Colonic mucosa (tissue), 4 donors: Measurements from ENCODE around the gene TUT7. TPM values are rescaled to one million over a fixed set of nuclear protein-coding genes. Genes with fewer than 3 reads are reported as not detected.

Source experiments
- DNase-seq: peaks from one replicate; pipeline ENCODE4 v3.0.0-alpha.2; 2020
- H3K27ac ChIP-seq: fragments of 200-600 bp; one replicate; pipeline ENCODE4 v1.8.0; 2021
- H3K27me3 ChIP-seq: fragments of 200-600 bp; one replicate; pipeline ENCODE4 v1.8.0; 2021
- H3K36me3 ChIP-seq: fragments of 200-600 bp; one replicate; pipeline ENCODE4 v1.8.0; 2021
- H3K4me1 ChIP-seq: fragments of 200-600 bp; one replicate; pipeline ENCODE4 v1.8.0; 2021; ENCODE audit warnings: mild to moderate bottlenecking
- H3K4me3 ChIP-seq: fragments of 200-600 bp; one replicate; pipeline ENCODE4 v1.8.0; 2021
- H3K9ac ChIP-seq, 2 donors: one replicate each; pipeline ENCODE4 v1.7.0; 2013; ENCODE audit warnings: control low read depth in 2 of 2, low read depth in 2 of 2, low read length in 2 of 2
- H3K9me3 ChIP-seq: fragments of 200-600 bp; one replicate; pipeline ENCODE4 v1.8.0; 2021
- intact Hi-C: fragments of 100-400 bp; cut with DNase I; formaldehyde crosslinking; loops from one replicate; pipeline ENCODE4 v1.14.1; 2022
- total RNA-seq, 2 donors: library from RNA; stranded (reverse); fragmentation: NEBNext Ultra II Directional in 1 of 2; extraction: Animal tissue kit (Norgen Biotek cat#: 25700) in 1 of 2; gene quantifications; one replicate each; pipeline ENCODE4 v1.2.1, GENCODE V29; 2021
- TF ChIP-seq, protein P1 (sequence below): fragments of 200-600 bp; IDR thresholded peaks from one replicate; pipeline ENCODE4 v1.8.0; 2022; ENCODE audit warnings: antibody characterized with exemption, mild to moderate bottlenecking
- donor health status: healthy.
- donor health status: DM: no; HTN: no; CAD: no.
- donor health status: DM: no; HTN: no; CAD: no.

Gene TUT7
- total RNA-seq, 2 donors from 2014 or later = 31.5 to 42.4 TPM

DNA sequence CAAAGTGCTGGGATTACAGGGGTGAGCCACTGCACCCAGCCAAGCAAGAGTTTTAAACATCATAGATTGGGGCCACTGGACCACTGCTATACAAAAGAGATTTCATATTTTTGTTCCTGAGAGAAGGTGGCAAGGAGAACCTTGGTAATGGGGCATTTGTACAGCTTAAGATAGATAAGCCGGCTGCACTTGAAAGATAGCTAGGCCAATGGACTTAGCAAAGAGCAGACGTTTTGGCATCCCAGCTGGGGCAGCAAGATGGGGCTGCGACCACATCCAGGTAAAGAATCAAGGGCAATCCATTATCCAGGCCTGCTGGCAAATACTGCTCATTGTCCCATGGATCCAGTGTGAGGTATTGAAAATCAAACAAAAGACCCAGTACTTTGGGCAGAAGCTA is 67.9 kb downstream of the TUT7 start:
- no peaks in the 10 kb centered on the region for H3K27me3 ChIP-seq
- intact Hi-C loops = no loop called here
- H3K9ac ChIP-seq = no peak overlapping the region
- no peak overlapping the region for H3K4me3 ChIP-seq
- H3K4me1 ChIP-seq = no peaks in the 10 kb centered on the region
- no peak overlapping the region for H3K27ac ChIP-seq
- no peaks in the 10 kb centered on the region for H3K36me3 ChIP-seq
- DNase-seq = no peak
- no peaks in the 10 kb centered on the region for H3K9me3 ChIP-seq
- TF ChIP-seq, protein P1, sequence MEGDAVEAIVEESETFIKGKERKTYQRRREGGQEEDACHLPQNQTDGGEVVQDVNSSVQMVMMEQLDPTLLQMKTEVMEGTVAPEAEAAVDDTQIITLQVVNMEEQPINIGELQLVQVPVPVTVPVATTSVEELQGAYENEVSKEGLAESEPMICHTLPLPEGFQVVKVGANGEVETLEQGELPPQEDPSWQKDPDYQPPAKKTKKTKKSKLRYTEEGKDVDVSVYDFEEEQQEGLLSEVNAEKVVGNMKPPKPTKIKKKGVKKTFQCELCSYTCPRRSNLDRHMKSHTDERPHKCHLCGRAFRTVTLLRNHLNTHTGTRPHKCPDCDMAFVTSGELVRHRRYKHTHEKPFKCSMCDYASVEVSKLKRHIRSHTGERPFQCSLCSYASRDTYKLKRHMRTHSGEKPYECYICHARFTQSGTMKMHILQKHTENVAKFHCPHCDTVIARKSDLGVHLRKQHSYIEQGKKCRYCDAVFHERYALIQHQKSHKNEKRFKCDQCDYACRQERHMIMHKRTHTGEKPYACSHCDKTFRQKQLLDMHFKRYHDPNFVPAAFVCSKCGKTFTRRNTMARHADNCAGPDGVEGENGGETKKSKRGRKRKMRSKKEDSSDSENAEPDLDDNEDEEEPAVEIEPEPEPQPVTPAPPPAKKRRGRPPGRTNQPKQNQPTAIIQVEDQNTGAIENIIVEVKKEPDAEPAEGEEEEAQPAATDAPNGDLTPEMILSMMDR = no peak

DNA sequence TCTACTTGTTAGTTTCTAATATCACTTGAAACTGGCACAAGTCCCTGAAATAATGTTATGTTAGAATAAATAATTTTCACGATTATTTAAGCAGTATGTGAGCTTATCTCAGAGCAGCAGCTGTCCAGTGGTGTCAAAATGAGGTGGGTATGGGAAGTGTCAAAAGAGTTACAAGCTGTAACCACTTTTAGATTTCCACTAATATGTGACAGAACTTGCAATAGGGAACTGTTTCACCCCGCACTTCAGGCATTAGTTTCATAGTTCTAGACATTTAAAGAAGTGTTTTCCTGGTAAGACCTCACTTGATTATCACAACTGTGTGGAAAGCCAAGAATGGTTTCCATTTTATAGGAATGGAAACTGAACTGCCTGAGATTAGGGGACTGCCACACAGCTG is 68.9 kb downstream of the TUT7 start:
- Histone ChIP-seq H3K27me3 (no peaks in the 10 kb centered on the region), H3K4me3 (no peak overlapping the region), H3K9me3 (no peaks in the 10 kb centered on the region), H3K9ac (no peak overlapping the region), H3K4me1 (no peaks in the 10 kb centered on the region), H3K36me3 (no peaks in the 10 kb centered on the region), H3K27ac (no peak overlapping the region)
- TF ChIP-seq, protein P1 = no peak
- intact Hi-C loops = no loop called here
- DNase-seq = no peak

DNA sequence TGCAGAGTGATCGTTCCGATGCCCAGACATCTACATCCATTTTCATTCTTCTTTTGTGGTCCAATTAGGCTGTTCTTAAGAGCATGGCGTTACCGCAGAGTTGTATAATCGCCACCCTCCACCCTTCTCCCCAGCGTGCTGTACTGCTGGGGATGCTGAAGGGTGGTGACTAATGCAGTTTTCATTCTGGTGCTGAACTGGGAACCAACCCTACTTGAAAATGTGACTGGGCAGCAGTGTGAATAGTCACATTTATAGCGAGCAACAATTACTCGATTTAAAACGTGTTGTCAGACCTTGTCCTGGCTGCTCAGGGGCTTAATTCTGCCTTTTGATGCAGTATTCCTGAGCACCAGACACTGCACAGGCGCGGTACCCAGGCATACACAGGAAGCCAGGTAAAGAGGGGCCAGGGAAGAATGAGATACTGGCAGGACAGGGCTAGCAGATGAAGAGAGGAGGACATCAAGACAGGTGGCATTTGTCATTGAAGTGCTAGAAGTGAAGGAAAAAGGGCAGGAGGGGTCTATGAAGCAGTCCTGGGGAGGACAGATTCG is 71.2 kb downstream of the TUT7 start:
- no peak for DNase-seq

DNA sequence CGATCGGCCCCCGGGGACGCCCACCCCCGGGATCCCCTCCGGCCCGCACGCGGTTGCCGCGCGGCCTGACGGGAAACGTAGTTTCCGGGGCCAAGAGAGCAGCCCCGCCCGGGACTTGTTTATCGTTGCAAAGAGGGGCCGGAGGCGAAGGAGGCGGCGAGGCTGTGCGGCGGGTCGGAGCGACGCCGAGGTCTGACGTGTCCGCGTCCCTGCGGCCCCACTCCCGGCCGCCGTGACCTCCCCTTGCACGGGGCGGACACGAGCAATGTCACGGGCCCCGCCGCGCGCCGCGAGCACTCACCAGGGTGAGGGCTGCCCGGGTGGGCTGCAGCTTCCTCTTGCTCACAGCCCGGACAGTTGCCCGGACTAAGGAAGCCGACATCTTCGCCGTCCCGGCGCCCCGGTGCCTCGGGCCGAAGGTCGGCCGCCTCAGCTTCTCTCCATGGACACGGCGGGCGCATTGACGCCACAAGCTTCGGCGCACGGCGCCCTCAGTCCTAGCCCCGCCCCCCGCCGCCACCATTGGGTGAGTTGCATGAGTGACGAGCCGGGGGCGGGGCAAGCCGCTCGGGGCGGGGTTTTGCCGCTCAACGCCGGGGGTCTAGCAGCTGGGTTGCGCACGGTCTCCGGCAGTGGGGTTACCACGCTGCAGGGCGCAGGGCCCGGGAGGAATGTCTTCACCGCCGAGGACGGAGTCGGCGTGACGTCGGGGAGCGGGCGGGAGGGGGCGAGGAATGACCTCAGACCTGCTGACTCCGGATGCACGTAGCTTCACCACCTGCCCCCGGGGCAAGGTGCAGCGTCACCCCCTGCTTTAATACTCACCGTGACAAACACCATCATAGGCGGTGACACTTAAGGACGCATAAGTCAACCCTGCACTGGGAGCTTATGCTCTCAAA is 71.9 kb downstream of the TUT7 start, which contains the start of gene ISCA1:
Gene ISCA1, minus strand, starts transcription at position 462 of the 902 bp plus-strand sequence. Its CDS starts 80 bp downstream, at position 382.
- H3K36me3 ChIP-seq = no peaks in the 10 kb centered on the region
- H3K9me3 ChIP-seq = no peaks in the 10 kb centered on the region
- peak within 1 kb of the TSS; percentile 97 for H3K27ac ChIP-seq
- peak within 1 kb of the TSS; percentile 76 to 91 for H3K9ac ChIP-seq
- no peaks in the 10 kb centered on the region for H3K27me3 ChIP-seq
- peaks cover 3% of the 10 kb centered on the region for H3K4me1 ChIP-seq
- peak; percentile 99 for DNase-seq
- intact Hi-C loops = no loop called here
- TF ChIP-seq, protein P1 = no peak
- H3K4me3 ChIP-seq = peak within 1 kb of the TSS; percentile 79

More for the DNA sequence above, 71.2 kb downstream of the TUT7 start:
- intact Hi-C loops = no loop called here
- Histone ChIP-seq H3K27ac (peak overlapping the region; percentile 97), H3K36me3 (no peaks in the 10 kb centered on the region), H3K27me3 (no peaks in the 10 kb centered on the region), H3K4me3 (peak overlapping the region; percentile 79), H3K4me1 (peaks cover 3% of the 10 kb centered on the region), H3K9me3 (no peaks in the 10 kb centered on the region), H3K9ac (peak overlapping the region; percentile 71 to 91)
- TF ChIP-seq, protein P1 = no peak

DNA sequence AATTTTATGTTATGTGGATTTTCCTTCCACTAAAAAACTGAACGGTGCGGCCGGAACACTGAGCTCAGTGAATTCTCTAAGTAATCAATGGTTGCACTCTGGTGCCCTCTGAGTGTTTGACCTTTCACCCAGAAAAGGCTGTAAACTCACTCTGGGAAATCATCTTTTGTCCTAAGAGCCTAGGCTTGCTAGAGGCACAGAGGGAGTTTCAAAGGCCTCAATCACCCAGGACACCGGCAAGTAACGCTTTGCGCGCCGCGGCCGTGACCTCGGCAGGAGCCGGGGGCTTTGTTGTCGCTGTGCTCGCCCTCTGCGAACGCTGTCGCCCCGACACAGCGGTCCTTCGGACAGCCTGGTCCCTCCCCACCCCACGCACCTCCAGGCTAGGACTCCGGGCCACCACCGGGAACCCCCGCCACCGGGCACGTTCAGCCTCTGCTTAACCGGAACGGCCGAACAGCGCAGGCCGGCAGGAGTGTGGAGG is 72.6 kb downstream of the TUT7 start:
- Histone ChIP-seq H3K9ac (peak overlapping the region; percentile 76 to 91), H3K4me3 (peak overlapping the region; percentile 79), H3K9me3 (no peaks in the 10 kb centered on the region), H3K27me3 (no peaks in the 10 kb centered on the region), H3K36me3 (no peaks in the 10 kb centered on the region), H3K27ac (peak overlapping the region; percentile 97), H3K4me1 (peaks cover 3% of the 10 kb centered on the region)
- TF ChIP-seq, protein P1 = no peak
- intact Hi-C loops = no loop called here
- DNase-seq = no peak
